HCT116 (cell line): ENCODE results near the gene RNPS1.

Source experiments
- EZH2phosphoT487 ChIP-seq: fragments of 200-600 bp; IDR thresholded peaks from 2 replicates; pipeline ENCODE4 v1.6.1; 2018; ENCODE audit warnings: antibody characterized with exemption, borderline replicate concordance
- SP1 ChIP-seq: IDR thresholded peaks from 2 replicates; pipeline ENCODE4 v1.6.1; 2012; ENCODE audit warnings: low read depth
- ZNF274 ChIP-seq: fragments of 200-500 bp; sonication (Bioruptor generic); IDR thresholded peaks from 2 replicates; pipeline ENCODE4 v1.6.1; 2014; ENCODE audit warnings: mild to moderate bottlenecking, low read depth, low read length, inconsistent platforms

DNA sequence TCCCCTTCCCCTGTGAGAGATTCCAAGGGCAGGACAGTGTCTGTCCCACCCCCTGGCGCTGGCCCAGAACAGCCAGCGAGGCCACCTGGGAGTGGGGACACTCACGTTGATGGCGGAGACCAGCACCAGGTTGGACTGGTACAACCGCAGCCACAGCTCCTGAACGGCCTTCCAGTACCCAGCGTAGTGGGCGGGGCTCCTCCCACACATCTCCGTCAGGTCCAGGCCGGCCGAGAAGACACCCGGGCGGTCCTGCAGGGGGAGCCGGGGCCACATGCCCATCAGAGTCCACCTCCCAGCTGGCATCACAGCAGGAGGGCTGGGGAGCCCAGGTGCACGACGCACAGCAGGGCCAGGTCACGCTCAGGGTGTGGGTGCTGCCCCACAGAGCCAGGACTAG lies 23.6 kb downstream of the RNPS1 start:
- TF ChIP-seq ZNF274 (no peak), EZH2phosphoT487 (no peak), SP1 (no peak)
